Myocyte (in vitro differentiated cells): ENCODE data around the gene MED26. TPM values are rescaled to one million over a fixed set of nuclear protein-coding genes. Genes with fewer than 3 reads are reported as not detected.

Source experiments
- DNase-seq: peaks from one replicate; pipeline ENCODE4 v3.0.0-alpha.2; 2012; ENCODE audit warnings: low read depth
- total RNA-seq: library from RNA; depleted of rRNA; stranded (reverse); fragments of >200 nt; gene quantifications from 2 replicates; pipeline ENCODE4 v1.2.3, GENCODE V29; 2014

MED26 gene
- total RNA-seq, 1 donor from 2014 or later = 9.2 TPM

DNA sequence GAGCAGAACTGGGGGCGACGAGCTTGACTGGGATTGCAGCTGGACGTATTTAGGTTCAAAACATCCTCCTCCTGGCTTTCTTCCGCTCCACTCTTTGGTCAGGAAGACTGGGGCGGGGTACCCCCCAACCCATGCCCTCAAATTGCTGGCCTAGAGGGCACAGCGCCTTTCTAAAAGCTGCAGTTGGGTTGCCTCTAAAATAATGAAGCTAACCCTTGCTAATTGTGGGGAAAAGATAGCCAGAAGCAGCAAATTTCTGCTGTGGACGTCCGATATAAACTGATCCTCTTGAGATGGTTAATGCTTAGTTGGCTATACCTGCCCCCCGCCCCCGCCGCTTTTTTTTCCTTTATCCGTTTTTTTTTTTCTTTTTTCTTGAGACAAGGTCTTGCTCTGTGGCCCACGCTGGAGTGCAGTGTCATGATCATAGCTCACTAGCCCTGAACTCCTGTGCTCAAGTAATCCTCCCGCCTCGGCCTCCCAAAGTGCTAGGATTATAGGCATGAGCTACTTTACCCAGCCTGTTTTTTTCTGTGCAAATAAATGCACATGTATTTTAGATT, 85.0 kb downstream of the MED26 start:
- DNase-seq = peak; percentile 9

DNA sequence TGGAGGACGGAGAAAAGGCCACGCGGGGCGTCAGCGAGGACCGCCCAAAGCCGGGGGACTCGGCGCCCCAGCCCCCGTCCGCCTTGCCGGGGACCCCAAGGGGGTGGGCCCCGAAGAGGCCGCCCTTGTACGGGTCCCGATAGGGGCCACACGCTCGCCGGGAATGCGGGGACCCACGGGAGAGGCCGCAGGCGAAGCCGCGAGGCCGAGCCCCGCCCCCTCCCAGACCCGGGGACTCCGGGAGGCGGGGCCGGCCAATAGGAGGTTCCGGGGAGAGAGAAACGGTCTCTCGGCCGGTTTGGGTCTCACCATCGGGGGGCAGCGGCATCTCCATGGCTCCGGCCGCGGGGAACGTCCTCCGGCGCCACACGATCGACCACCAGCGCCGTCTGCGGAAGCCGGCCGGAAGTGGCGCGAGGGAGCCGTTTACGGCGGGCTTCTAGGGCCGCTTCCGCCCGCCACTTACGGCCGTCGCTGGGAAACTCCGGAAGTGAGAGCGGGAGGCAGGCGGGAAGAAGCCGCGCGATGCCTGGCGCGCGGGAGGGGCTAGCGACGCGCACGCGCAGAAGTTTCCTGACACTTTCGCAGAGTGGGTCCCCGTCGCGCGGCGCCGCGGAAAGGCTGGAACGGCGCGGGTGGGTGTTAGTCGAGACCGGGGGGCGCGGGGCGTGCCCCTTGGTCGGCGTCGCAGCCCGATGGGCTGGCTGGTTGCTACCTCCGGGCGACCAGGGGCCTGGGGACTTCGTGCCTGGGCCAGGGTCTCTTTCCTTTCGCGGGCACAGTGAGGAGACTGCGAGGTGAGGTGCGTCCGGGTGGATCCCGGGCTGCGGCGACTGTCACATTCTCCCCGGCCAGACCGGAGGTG, 85.7 kb downstream of the MED26 start, which contains the start of gene CHERP:
TSS of gene CHERP (minus strand) at position 393 of the 865 bp plus-strand sequence. CDS start at position 334, 59 bp downstream.
- peak; percentile 96 for DNase-seq

DNA sequence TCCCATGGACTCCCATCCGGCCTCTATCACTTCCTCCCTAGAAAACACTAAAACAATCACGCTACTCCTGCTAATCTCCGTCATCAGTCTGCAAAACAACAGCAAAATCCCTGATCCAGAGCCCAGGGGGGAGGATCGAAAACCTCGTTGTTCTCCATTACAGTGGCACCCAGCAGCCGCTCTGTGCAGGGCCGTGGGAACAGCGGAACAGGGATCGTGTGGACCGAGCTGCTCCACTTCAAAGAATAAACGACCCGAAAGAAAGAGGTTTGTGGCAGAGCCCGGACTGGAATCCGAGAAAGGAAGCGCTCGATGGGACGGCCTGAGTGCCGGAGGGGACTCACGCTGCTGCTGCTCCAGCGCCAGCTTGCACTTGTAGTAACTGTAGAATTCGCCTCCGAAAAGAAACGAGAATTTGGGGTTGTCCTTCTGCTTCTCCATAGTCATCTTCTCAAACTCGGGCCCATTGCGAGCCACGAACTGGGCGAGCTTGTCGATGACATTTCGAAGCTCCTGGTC, 86.4 kb downstream of the MED26 start:
- DNase-seq = no peak

DNA sequence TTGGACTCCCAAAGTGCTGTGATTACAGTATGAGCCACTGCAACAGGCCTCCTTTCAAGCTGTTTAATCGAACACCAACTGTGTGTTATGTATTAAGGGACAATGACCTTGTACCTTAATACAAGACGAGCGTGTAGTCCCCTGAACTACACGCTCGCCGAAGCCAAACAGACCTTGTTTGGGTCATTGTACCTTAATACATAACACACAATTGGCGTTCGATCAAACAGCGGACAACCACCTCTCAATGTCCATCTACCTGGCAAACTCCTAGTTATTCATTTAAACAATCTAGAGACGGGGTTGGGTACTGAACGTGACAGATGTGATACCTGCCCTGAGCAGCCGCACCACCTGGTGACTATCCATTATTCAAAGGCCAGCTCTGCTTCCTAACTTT, 87.1 kb downstream of the MED26 start:
- DNase-seq = no peak

DNA sequence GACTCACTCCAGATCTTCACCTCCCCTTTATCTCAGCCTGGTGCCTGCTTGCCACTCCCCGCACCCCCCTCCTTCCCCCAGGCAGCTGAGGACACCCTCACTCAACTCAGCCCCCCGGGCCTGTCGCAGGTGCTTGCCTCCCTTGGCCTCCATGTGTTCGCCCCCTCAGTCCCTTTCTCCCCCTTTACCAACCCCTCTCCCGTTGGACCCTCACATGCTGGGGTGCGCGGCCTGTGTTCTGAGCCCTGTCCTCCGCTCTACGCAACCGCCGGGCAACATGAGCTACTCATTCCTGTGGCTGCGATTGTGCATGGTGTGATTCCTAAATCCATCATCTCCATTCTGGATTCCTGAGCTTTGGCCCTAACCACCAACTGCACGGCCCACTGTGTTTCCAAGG, 90.9 kb downstream of the MED26 start:
- DNase-seq = no peak

DNA sequence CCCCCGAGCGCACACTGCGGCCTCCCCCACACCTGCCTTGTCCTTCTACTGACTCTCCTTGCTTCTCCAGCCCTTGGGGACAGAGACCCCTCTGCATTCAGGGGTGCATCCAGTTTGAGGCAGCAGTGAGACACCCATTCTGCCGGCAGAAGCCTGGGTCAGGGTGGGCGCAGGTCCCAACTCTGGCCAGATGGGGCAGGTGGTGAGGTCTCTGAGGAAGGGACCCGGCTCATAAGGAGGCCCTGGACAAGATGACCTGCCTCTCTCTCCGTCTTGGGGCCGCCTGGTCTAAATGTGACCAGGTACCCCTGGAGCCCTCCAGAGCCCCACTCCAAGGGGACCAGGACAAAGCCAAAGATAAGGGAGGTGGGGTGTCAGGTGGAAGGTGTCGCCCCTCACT, 91.9 kb downstream of the MED26 start:
- DNase-seq = no peak

DNA sequence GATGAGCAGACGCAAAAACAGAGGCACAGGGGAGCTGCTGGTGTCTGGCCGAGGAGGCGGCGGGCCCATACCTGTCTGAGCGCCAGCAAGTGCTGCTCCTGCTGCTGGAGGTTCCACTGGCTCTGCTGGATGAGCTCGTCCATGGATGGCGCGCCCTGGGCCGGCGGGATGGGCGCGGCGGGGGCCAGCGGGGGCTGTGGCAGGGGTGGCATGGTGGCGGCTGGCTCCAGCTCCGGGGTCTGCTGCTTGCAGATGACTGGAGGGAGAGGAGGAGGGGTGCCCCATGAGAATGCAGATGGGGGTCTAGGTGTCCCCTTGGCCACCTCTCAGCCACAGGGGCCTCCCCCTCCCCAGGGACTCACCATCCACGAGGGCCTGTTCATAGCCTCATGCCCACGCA, 92.6 kb downstream of the MED26 start:
- DNase-seq = no peak

DNA sequence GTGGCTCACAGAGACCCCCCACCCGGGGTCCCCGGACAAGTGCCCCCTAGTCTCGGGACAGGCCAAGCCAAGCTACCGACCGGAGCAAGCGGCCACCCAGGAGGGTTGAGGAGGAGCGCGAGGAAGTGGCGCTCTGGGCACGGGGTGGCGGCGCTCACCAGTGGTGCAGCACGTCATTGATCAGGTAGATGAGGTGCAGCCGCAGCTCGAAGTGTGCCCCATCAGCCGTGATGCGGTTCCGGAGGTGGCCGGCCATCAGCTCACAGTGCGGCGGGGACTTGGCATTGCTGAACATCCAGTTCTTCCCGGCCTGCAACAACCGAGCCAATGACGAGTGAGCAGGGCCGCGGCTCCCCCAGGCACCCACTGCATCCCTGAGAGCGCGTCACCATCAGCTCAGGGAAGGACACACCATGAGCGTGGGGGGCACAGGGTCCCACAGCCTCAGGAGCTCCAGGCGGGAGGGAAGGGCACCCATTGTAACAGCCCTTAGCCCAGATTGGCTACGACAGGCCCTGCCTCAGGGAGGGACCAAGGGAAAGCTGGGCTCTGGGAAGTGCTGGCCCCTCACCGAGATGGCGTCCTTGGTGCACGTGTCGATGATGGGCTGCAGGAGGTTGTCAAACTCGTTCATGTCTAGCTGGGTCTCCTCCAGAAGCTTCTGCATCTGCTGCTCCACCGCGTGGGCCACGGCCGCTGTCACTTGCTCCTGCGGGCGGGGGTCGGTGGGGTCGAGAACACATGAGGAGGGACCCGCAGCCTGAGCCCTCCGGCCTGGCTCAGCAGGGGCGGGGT, 95.4 kb downstream of the MED26 start:
- DNase-seq = no peak

DNA sequence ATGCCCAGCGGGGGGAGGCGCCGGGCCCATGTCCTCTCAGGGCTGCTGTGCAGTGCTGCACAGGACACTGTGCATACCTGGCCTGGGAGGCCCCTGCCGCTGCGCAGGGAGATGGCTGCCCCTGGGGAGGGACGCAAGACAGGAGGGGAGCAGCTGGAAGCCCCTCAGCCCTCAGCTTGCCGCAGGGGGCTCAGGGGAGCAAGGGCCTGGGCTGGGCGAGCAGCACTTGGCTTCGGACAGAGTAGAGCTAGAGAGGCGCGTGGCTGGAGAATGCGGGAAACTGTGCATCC, 96.7 kb downstream of the MED26 start:
- DNase-seq = no peak

DNA sequence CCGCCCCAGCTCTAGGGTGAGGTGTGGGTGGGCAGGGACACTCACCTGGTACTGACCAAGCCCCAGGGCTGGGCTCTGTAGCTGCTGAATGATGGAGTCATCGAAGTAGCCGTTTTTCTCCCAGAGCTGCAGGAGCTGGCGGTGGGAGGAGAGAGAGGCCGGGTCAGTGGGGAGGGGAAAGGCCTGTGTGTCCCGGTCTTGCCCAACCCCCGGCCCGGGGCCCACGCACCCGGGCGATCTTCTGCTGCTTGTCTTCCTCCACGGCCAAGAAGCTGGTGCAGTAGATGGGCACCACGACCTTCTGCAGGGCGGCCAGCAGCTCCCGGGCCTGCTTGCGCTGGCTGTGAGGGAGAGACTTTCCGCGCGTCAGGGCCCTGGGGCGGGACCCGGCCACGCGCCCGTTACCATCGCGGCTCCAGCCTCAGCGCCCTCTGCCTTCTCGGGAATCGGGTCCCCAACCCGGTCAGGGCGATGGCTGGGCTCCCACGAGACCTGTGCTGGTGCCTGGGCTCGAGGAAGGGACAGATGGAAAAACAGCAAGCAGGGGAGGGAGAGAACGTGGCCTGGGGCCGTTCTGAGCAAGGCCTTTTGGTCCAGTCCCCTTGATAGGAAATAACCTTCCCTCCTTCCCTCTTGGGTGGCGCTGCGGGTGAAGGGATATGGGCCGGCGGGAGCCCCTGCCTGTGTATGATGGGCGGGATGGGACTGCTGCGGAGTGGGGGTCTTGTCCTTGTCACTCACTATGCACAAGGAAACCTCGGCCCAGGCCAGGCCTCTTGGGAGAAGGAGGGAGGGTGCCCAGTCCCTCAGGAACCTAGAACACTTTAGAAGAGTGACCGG, 97.2 kb downstream of the MED26 start:
- DNase-seq = no peak

DNA sequence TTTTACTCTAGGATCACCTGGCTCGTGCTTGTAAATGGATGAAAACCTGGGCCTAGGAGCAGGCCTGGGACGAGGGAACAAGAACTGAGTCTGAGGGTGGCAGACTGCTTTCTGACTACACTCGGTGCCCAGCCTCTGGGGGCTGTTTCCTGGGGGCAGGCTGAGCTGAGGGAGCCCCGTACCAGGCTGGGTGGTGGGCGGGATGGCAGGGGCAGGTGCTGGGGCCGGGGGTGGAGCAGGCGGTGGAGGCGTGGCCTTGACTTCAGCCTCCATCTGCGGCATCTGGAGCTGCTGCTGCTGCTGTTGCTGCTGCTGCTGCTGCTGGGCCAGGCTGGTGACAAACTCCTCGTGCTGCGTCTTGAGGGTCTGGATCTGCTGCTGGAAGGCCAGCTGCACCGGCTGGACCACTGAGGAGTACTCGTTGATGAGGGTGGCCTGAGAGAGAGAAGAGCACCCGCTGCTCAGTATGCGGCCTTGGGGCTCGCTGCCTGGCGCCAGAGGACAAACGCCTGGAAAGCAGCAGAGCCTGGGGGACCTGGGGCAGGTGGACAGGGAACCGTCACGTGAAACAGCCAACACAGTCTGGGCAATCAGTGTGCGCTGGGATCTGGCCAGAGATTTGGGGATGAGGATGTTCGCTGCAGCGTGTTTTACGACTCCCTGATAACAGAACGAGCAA, 98.4 kb downstream of the MED26 start:
- no peak for DNase-seq

DNA sequence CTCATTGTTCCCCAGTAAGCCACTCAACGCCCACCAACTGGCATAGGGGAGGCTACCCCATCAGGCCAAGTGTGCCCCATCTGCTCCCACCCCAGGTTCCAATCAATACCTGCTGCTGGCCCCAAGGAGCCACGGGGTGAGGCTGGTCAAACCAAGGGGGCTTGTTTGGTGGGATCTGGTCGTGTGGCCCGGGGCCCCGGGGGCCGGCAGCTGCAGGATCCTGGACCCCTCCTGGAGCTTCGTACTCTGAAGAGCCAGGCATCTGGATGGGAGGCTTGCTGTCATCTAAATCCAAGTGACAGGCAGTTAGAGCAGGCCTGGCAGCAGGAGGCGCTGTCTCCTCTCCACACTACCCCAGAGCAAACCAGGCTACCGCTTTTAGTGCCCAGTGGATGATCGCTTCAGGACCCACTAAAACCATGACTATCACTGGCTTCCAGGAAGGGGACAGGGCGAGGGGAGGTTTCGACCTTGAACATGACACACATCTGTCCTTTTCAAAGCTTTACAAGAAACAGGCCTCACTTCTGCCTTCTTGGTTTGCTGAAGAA, 100.0 kb downstream of the MED26 start:
- no peak for DNase-seq

DNA sequence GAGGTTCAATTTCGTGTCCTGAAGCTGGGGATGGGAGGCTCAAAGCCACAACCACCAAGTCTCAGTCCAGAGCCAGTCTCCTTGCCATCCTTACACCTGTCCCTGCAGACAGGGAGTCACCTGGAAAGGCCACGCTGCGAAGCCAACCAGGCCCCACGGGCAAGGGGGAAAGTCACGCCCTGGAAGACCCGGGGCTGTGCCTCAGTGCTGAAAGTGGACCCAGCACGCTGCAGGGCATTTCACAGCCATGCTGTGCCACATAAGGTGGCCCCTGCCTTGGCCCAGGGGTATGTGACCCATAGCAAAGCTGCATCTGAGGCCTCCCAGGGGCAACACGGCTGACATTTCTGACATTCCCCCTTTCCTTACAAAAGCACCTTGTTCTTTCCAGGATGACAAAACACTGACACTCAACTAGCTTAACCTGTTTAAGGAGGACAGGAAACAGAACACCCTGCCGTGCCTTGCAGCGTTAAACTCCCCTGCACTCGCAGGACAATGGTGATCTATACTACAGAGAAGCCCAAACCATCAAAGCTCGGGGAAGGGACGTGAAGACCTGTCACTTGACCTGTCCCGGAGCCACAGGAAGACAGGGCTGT, 100.6 kb downstream of the MED26 start:
- DNase-seq = no peak

DNA sequence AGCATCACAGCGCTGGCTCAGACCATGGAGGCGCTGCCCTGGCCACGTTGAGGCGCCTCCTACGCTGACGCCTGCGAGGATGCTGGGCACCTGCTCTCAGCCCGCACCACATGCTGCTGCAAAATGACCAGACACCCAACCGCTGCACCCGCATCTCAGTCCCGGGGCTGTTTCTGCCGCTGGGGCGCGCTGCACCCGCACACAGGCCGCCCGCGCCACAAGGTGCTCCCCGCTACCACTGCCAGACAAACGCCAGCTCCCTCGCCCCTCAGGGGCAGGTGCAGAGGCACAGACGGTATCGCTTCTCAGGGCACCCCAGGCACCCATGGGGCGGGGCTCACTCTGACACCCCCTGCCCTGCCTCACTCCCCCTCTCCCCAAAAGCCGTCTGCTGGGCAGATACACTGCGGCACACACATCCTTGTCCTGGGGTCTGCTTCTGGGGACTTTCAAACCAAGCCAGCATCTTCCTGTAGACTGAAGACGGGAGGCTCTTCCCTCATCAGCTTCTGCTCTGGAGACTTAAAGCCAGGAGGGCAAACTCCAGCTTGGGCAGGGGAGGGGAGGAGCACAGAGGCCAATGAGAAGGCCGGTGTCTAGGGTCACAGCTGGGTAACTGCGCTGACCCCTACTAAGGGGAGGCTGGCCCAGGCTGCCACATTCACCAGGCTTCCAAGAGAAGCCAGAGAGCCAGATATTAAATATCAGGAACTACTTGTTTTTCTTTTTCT, 102.1 kb downstream of the MED26 start:
- DNase-seq = no peak

DNA sequence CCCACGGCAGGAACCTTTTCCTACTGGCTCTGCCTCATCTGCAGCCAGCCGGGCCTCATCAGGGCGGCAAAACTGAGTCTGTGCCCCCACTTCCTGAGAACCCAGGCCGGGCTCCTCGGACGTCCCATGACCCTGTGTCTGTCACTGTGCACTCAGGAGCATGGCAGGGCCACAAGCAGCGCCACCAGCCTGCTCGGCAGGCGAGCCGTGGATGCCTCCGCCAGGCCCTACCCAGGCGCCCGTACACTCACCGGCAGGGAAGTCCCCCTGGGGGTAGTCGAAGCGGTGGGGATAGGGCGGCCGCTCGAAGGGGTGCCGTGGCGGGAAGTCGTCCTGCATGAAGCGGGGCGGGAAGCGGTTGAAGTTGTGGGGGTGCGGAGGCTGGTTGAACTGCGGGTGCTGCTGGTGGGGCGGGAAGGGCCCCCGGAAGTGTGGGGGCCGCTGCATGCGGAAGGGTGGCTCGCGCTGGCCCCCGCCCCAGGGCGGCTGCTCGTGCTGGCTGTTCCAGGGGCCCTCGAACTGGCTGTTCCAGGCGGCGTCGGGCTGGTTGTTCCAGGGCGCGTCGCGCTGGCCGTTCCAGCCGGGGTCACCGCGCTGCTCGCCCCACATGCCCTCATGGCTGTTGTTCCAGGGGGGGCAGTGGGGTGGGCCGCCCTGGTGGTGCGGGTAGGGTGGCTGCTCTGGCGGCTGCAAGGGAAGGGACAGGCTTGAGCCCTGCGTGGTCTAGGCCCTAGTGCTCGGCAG, 102.8 kb downstream of the MED26 start:
- DNase-seq = no peak
